Spinal cord (tissue), 10 donors: ENCODE results near the gene MUC12. TPM values are rescaled to one million over a fixed set of nuclear protein-coding genes. Genes with fewer than 3 reads are reported as not detected.
"Not testable (repeated sequence)": the region's sequence is repeated elsewhere in the genome, so short reads cannot be mapped to it uniquely, and the experiment has no call there.

Source experiments
- DNase-seq, 6 donors: peaks; one replicate each; pipeline versions ENCODE4 v3.0.0 to v3.0.0-alpha.2; 2013 to 2015; ENCODE audit warnings: low spot score in 6 of 6, low read depth in 4 of 6
- H3K27ac ChIP-seq: one replicate; pipeline ENCODE4 v1.5.1; 2013; ENCODE audit warnings: low read depth, low read length, control low read depth
- H3K27me3 ChIP-seq: one replicate; pipeline ENCODE4 v1.6.1; 2013; ENCODE audit warnings: low read length; ENCODE audit not compliant: control insufficient read depth, insufficient read depth
- H3K36me3 ChIP-seq: one replicate; pipeline ENCODE4 v1.6.1; 2013; ENCODE audit warnings: low read length; ENCODE audit not compliant: control insufficient read depth, insufficient read depth
- H3K4me1 ChIP-seq: one replicate; pipeline ENCODE4 v1.6.1; 2013; ENCODE audit warnings: low read length; ENCODE audit not compliant: control insufficient read depth, insufficient read depth
- H3K4me3 ChIP-seq: one replicate; pipeline ENCODE4 v1.5.1; 2013; ENCODE audit warnings: low read depth, low read length, control low read depth
- H3K9me3 ChIP-seq: one replicate; pipeline ENCODE4 v1.6.1; 2013; ENCODE audit warnings: low read length; ENCODE audit not compliant: control insufficient read depth, insufficient read depth
- WGBS: methylation state at CpG from one replicate; pipeline ENCODE4 v1.1.5; 2013; ENCODE audit warnings: missing lambda C conversion rate; ENCODE audit not compliant: insufficient coverage; 5-methylcytosine and 5-hydroxymethylcytosine counted together
- polyA plus RNA-seq, 2 donors: library from polyadenylated mRNA; unstranded; fragments of 120-200 nt; gene quantifications; one replicate each; pipeline ENCODE4 v1.2.1, GENCODE V29; 2013; ENCODE audit not compliant: insufficient read length in 2 of 2
- total RNA-seq, 2 donors: library from RNA; depleted of rRNA in 1 of 2; stranded (reverse); fragments of 120-200 nt in 1 of 2; fragments of >200 nt in 1 of 2; gene quantifications; one replicate each; pipeline versions ENCODE4 v1.2.3 to v1.2.4, GENCODE V29; 2013 to 2014
- donor health status: healthy.

Gene MUC12
- total and polyA plus RNA-seq, 4 donors: 0.59 to 2.2 (median 1.7) TPM

- WGBS: 63% methylated on average over 4 of the region's 8 CpGs
- DNase-seq: no peak
- no peak overlapping the region for H3K27ac ChIP-seq
These were observed 14.3 kb downstream of the MUC12 start for GRCh38 chr7:100983451-100984187.

DNA sequence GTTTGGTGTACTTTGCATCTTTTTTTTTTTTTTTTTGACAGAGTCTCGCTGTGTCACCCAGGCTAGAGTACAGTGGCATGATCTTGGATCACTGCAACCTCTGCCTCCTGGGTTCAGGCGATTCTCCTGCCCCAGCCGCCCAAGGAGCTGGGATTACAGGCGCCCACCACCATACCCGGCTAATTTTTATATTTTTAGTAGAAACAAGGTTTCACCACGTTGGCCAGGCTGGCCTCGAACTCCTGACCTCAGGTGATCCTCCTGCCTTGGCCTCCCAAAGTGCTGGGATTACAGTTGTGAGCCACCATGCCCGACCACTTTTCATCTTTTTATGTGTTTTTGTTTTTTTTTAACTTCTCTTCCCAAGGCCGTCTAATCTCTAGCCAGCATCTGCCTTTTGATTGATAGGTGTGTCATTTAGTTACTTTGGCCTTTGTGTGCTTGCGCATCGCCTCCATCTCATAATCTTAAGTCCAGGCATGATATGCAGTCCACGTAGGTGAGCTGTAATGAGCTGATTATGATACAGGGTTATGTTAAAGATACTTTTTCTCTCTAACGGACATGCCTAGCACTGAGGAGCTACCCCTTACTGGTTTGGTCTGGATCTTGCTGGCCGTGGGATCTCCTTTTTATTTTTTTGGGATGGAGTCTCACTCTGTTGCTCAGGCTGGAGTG is 15.0 kb downstream of the MUC12 start:
- not testable (repeated sequence) for H3K4me1 ChIP-seq, H3K27me3 ChIP-seq, H3K36me3 ChIP-seq, DNase-seq, H3K27ac ChIP-seq, H3K4me3 ChIP-seq, H3K9me3 ChIP-seq
- 79% methylated on average over 10 of the region's 14 CpGs for WGBS

More at GRCh38 chr7:100983451-100984187, 14.3 kb downstream of the MUC12 start:
- no peaks in the 10 kb centered on the region for H3K4me1 ChIP-seq
- H3K27me3 ChIP-seq: no peaks in the 10 kb centered on the region
- H3K4me3 ChIP-seq: no peak overlapping the region
- no peaks in the 10 kb centered on the region for H3K36me3 ChIP-seq
- no peaks in the 10 kb centered on the region for H3K9me3 ChIP-seq

DNA sequence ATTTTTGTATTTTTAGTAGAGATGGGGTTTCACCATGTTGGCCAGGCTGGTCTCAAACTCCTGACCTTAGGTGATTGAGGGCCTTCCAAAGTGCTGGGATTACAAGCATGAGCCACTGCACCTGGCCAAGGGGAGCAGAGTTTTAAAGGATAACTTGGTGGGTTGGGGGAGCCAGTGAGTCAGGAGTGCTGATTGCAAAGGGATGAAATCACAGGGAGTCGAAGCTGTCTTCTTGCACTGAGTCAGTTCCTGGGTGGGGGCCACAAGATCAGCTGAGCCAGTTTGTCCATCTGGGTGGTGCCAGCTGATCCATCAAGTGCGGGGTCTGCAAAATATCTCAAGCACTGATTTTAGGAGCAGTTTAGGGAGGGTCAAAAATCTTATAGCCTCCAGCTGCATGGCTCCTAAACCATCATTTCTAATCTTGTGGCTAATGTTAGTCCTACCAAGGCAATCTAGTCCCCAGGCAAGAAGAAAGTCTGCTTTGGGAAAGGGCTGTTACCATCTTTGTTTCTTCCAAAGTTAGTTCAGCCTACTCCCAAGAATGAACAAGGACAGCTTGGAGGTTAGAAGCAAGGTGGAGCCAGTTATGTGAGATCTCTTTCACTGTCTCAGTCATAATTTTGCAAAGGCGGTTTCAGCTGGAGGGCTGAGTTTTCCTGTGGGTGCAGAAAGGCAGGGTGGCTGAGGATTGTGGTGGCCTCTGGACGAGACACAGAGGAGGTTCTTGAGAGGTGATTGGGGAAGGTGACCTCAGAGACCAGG is 15.8 kb downstream of the MUC12 start:
- DNase-seq, H3K9me3 ChIP-seq, H3K36me3 ChIP-seq, H3K27ac ChIP-seq, H3K27me3 ChIP-seq, H3K4me3 ChIP-seq, H3K4me1 ChIP-seq: not testable (repeated sequence)
- WGBS: 80% methylated on average over 3 of the region's 4 CpGs

DNA sequence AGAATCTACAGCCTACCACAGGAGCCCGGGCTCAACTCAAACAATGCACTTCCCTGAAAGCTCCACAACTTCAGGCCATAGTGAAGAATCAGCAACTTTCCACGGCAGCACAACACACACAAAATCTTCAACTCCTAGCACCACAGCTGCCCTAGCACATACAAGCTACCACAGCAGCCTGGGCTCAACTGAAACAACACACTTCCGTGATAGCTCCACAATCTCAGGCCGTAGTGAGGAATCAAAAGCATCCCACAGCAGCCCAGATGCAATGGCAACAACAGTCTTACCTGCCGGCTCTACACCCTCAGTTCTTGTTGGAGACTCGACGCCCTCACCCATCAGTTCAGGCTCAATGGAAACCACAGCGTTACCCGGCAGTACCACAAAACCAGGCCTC is 22.3 kb downstream of the MUC12 start:
- no peaks in the 10 kb centered on the region for H3K9me3 ChIP-seq
- no peak overlapping the region for H3K27ac ChIP-seq
- H3K36me3 ChIP-seq: no peaks in the 10 kb centered on the region
- 87% methylated on average over 9 of the region's 9 CpGs for WGBS
- no peak for DNase-seq
- no peaks in the 10 kb centered on the region for H3K27me3 ChIP-seq
- no peak overlapping the region for H3K4me3 ChIP-seq
- H3K4me1 ChIP-seq: no peaks in the 10 kb centered on the region

GRCh38 chr7:100992280-100992679 is 22.9 kb downstream of the MUC12 start:
- not testable (repeated sequence) for H3K9me3 ChIP-seq, H3K4me1 ChIP-seq, DNase-seq, H3K4me3 ChIP-seq, H3K27ac ChIP-seq, H3K27me3 ChIP-seq, H3K36me3 ChIP-seq
- WGBS: 86% methylated on average over 6 of the region's 12 CpGs

DNA sequence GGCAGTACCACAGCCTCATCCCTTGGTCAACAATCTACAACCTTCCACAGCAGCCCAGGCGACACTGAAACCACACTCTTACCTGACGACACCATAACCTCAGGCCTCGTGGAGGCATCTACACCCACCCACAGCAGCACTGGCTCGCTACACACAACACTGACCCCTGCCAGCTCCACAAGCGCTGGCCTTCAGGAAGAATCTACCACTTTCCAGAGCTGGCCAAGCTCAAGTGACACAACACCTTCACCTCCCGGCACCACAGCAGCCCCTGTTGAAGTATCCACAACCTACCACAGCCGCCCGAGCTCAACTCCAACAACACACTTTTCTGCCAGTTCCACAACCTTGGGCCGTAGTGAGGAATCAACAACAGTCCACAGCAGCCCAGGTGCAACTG is 25.3 kb downstream of the MUC12 start:
- not testable (repeated sequence) for H3K27me3 ChIP-seq, H3K9me3 ChIP-seq, H3K4me3 ChIP-seq, DNase-seq, H3K36me3 ChIP-seq, H3K27ac ChIP-seq, H3K4me1 ChIP-seq
- WGBS: no CpG with 5 or more reads among the region's 9 CpGs

- no CpG with 5 or more reads among the region's 10 CpGs for WGBS
- not testable (repeated sequence) for H3K27me3 ChIP-seq, H3K4me1 ChIP-seq, H3K4me3 ChIP-seq, H3K9me3 ChIP-seq, H3K27ac ChIP-seq, H3K36me3 ChIP-seq, DNase-seq
These were observed 29.2 kb downstream of the MUC12 start for GRCh38 chr7:100998530-100998929.

DNA sequence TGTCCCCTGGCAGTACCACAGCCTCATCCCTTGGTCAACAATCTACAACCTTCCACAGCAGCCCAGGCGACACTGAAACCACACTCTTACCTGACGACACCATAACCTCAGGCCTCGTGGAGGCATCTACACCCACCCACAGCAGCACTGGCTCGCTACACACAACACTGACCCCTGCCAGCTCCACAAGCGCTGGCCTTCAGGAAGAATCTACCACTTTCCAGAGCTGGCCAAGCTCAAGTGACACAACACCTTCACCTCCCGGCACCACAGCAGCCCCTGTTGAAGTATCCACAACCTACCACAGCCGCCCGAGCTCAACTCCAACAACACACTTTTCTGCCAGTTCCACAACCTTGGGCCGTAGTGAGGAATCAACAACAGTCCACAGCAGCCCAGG is 30.0 kb downstream of the MUC12 start:
- not testable (repeated sequence) for DNase-seq, H3K9me3 ChIP-seq, H3K4me3 ChIP-seq, H3K27ac ChIP-seq, H3K36me3 ChIP-seq, H3K4me1 ChIP-seq, H3K27me3 ChIP-seq
- WGBS: no CpG with 5 or more reads among the region's 9 CpGs

DNA sequence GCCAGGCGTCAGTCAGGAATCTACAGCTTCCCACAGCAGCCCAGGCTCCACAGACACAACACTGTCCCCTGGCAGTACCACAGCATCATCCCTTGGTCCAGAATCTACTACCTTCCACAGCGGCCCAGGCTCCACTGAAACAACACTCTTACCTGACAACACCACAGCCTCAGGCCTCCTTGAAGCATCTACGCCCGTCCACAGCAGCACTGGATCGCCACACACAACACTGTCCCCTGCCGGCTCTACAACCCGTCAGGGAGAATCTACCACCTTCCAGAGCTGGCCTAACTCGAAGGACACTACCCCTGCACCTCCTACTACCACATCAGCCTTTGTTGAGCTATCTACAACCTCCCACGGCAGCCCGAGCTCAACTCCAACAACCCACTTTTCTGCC is 30.7 kb downstream of the MUC12 start:
- H3K4me3 ChIP-seq, H3K36me3 ChIP-seq, H3K4me1 ChIP-seq, H3K9me3 ChIP-seq, H3K27me3 ChIP-seq, H3K27ac ChIP-seq, DNase-seq: not testable (repeated sequence)
- WGBS: 61% methylated on average over 4 of the region's 10 CpGs
